Skeletal muscle cell (primary cell): Measurements from ENCODE around the gene ETS1.

Source experiments
- DNase-seq: peaks from one replicate; pipeline ENCODE4 v3.0.0-alpha.2; 2010; ENCODE audit warnings: low read depth
- H3K4me3 ChIP-seq: 2 replicates; pipeline ENCODE4 v1.5.1; 2011; ENCODE audit warnings: low read depth, mild to moderate bottlenecking, control low read depth, low read length, moderate library complexity

The ETS1 gene

DNA sequence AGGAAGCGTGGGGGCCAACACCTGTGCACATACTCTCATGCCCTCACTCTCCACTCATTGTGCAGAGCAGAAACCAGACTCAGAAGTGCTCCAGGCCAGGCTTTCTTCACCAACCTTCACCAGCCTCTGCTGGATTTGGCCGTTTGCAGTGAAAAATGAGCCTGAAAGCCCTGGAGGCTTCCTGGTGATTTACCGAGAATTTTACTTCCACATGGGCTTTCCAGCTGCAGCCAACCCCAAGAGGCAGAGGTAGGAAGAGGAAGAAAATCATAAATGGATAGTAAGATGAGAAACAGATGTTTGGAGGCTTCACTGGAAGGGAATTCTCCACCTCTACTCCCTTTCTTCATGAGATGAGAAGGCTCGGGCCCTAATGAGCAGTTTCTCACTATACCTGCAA, 155.4 kb downstream of the ETS1 start:
- DNase-seq = no peak
- H3K4me3 ChIP-seq = no peak overlapping the region

DNA sequence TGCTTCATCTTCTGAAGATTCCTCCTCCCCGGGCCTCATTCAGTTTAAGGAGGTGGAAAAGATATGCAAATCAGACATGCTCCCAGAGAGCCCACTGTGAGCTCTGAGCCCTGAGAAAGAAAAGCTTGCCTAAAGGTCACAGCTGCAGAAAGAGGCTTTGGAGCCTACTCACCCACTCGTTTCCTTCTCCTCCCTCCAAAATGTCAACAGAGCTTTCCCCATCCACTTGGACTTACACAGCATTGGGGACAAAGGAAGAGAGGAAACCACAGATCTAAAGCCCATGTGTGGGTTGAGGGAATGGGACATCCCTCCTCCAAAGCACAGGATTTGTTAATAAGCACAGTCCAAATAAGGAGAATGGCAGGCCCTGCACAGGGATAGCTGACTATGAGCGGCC, 158.4 kb downstream of the ETS1 start:
- no peak for DNase-seq
- H3K4me3 ChIP-seq = no peak overlapping the region

DNA sequence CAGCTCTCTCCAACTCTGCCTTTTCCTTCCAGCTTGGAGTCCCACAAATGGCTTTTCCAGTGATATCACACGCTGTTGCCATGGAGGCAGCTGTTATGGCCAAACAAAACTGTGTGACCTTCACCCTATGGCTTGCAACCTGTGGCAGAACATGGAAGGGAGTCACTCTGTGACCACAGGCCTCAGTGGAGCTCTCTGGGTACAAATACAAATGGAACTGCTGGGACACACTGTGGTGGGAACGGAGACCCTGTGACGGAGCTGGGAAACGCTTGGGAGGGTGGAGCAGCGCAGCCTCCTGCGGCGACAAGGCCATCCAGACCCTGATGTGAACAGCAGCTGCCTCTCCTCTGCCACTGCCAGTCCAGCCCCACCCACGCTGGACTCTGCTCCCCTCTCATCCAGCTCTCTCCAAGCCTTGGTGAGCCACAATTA, 162.5 kb downstream of the ETS1 start:
- H3K4me3 ChIP-seq = no peak overlapping the region
- DNase-seq = no peak

DNA sequence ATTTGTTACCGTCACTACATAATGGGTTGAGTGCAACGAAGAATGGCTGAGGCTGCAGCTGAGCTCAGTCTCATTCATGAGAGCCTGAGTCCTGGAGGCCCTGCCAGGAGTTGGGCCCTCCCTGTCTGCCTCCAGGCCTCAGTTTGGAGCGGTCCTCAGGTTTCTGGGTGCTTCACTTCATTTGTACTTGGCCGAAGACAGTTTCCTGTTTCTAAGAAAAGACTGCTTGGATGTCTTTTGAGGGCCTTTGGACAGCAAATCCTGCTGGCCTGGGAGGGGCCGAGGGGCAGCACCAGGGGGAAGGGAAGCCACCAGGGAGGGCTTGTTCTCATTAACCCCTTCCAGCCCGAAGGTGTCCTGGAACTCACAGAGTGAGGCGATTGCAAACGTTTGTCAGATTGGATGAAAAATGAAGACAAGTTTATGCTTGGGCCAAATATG, 163.1 kb downstream of the ETS1 start:
- no peak for DNase-seq
- H3K4me3 ChIP-seq = no peak overlapping the region

DNA sequence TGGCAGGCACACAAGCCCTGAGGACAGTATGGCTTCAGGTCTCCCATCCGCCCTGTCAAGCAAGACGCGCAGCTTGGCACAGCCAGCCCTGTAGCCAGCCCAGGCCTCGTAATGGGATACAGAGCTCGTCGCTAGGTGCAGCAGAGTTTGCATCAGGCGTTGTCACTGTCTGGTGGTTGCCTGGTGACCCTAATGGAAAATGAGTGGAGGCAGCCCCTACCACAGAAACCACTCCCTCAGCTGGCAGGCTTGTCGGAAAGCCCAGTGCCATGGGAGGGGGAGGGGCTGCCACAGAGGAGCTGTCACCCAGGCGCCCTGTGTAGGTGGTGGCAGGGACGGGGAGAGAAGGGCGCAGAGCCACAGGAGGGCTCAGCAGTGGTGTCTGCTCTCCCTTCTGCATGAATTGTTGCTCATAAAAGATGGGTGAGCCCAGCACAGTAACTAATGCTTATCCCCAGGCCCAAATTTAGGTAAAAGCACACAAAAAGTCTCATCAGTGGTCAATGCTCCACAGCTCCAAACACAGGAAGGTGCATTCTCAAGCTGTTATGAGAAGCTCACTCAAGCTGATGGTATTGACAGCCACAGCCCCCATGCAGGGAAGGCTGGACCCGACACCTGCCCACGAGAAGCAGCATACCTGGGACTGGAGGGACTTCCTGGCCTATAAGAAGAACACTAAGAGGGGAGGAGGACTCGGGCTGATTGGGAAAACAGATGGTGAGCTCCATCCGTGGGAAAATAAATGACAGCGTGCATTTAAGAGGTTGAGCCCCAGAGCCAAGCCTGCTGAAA, 164.6 kb downstream of the ETS1 start:
- DNase-seq = no peak
- no peak overlapping the region for H3K4me3 ChIP-seq

DNA sequence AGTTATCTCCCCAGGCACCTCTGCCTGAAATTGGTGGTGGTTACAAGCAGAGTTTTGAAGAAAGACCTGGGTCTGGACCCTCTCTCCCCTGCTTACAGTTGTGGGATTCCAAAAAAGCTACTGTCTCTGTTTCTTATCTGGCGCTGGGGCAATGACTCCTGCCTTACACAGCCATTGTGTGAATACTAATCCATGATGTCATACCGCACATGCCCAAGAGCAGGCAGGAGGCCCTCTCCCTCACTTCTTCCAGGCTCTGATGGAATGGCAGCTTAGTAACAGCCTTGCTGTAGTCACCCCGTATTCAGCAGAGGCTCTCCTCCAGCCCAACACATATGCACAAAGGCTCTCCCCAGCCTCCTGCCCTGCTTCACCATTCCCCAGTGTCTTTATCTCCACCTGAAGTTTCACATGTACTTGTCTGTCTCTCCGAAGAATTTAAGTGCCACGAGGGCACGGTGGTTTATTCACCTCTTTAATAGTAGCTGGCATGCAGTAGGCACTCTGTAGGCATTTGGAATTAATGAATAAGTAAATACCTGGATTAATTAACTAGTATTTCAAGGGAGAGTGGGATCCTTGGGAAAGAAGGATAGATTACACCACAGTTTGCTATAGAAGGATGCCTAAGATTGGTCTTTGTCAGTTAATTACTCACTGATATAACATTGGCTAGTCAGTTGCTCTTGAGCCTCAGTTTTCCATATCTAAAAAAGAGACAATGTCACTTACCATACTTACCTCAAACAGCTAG, 165.6 kb downstream of the ETS1 start:
- no peak for DNase-seq
- H3K4me3 ChIP-seq = no peak overlapping the region

DNA sequence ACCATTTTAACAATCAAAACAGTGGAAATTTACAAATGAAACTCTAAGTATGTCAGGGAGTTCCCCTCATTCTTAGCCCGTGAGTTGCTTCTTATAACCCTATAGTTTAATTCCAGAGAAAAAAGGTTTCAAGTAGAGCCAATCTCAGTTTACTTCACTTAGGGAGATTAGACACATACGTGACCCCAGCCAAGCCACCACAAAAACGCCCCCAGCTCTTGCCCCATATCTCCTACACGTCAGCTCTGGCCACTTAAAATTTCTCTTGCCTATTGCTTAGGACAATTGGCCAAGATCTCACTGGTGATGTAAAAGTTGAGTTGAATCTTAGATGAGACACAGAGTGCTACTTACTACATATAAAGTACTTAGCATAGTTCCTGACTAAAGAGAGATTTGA, 166.4 kb downstream of the ETS1 start:
- DNase-seq = peak; percentile 88
- no peak overlapping the region for H3K4me3 ChIP-seq

DNA sequence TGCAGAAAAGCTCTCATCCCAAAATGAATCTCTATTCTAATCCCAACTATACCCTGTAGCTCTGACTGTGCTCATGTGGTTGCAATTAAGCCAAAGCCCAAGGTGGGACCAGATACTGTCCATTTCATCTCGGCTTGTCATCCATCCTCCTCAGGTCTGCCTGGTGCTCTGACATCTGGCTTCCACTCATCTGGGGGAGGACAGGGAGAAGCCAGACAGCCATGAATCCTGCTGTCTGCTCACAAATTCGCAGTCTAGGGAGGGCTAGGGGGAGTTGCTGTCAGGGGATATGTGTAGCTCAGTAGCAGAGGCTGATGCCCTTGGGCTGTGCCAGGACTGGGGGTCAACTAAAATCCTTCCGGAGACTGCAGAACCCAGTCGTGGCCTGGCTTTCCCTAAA, 167.1 kb downstream of the ETS1 start:
- H3K4me3 ChIP-seq = no peak overlapping the region
- DNase-seq = no peak

DNA sequence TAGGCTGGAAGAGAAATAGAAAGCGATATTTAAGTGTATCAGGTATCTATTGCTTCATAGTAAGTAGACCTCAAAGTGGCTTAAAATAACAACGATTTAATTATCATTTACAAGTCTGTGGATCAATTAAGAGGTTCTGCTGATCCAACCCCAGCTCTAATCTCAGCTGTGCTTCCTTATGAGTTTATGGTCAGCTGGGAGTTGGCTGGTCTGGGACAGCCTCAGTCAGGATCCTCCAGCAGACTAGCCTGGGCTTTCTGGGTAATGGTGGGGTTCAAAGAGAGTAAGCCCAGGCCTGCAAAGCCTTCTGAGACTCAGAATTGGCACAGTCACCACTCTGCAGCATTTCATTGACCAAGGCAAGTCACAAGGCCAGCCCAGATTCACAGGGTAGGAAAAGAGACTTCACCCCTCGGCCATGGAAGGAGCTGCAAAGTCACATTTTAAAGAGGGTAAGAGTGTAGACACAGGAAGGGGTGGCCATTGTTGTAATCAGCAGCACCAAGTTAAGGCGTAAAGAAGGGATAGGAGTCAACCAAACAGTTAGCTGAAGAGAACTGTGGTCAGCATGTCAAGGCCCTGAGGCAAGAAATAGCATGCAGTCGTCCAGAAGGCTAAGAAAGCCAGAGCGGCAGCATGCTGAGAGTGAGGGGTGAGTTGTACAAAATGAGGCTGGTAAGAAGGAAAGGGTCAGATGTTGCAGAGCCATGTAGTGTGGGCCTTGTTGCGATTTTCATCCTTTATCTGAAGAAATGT, 168.2 kb downstream of the ETS1 start:
- no peak overlapping the region for H3K4me3 ChIP-seq

DNA sequence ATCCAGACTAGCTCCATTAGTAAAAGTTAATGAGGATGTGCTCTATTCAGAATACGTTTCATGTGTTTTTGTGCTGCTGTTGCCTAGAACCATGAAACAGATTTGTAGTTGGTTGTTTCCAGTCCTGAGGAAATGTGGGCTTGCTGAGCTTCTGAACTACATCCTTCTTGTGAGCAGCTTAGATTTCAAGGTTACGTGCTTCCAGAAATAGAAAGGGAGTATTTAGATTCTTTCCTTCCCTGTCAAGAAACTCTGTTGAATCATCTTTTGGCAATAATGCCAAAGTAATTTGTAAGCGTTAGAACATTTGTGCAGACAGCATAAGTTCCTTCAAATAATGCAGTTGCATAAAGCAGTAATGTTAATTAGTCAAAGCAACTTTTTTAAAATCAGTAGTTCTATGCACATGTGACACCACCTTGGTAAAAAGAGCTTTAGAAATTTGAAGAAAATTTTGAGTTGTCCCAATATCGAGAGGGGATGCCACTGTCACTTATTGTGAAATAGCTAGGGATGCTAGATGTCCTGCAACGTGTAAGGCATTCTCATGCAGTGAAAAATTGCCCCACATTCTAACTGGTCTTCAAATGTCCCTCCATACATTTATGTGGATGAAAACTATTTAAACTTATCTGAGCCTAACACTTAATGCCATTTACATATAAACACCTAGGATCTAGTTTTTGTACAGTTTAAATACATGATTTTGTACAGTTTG, 169.6 kb downstream of the ETS1 start:
- H3K4me3 ChIP-seq = no peak overlapping the region
- DNase-seq = peak; percentile 76

More for the DNA sequence above, 168.2 kb downstream of the ETS1 start:
- no peak for DNase-seq

DNA sequence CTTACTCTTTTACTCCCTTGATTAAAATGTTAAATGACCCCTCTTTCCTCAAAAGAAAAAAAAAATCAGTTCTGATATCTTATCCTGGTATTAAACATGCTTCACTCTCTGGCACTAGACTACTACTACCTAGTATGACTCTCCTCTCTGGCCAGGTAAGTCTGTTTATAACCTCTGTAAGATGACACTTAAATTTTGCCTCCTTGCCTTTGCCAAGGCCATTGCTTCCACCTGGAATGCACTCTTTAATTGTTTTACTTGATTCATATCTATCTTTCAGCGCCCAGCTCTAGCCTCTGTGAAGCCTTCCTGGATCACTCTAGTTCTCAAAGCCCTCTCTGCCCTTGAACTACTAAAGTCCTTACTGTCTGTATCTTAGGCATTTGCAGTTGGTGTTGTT, 170.4 kb downstream of the ETS1 start:
- H3K4me3 ChIP-seq = no peak overlapping the region
- no peak for DNase-seq

DNA sequence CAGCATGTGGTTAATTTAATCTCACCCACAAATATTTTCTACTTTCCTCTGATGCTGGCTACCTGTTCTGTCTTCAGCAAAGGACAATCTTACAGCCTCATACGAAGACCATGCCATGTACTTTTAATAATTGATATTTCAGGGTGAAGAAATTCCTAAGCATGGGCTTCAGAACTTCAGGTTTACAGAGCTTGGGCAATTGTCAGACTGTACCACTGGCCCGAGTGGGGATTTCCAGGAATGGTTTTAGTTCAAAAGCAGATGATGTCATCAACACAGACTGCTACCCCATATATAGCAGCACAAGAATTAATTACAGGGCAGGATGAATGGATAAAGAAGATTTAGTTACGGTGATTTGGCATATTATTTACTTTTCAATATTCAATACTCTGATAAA, 171.8 kb downstream of the ETS1 start:
- no peak overlapping the region for H3K4me3 ChIP-seq
- no peak for DNase-seq

DNA sequence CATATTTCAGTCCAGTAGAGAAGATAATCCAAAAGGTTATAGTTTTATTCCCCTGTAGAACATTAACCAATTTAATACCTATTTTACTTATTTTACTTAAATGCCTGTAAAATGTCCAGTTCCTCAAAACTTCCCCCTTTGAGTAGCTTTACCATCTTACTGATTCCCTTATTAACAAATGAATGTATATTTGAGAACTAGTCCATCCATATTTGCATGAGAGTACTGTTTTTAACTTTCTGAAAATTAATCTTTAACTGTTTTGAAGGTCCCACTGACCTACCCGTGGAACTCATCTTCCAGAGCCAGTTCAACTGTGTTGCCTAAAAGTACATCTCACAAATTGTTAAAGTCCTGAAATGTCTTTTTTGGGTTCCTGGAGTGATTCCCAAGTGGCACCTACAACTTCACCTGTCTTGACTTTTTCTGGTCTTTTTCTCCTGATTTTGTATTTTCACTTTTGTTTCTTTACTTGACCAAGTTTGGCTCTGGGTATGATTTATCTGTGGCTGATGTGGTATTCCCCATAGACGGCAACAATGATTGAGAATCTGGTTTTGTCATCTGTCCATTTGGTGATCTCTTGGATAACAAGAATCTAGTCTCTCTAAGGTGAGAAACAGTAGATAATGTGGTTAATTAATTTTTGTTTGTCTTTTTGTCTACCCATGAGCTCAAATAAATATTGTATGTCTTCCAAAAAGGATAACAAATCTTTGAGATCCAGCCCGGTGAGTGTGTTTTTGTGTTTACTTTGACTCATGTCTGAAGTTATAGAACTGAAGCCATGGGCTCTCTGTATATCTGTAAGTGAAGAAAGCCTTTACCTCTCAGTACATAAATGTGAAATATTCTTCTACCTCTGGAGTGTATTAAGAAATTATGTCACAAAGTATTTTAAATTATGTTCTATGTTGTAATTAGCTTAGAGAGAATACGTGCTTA, 174.2 kb downstream of the ETS1 start:
- H3K4me3 ChIP-seq = no peak overlapping the region
- no peak for DNase-seq

DNA sequence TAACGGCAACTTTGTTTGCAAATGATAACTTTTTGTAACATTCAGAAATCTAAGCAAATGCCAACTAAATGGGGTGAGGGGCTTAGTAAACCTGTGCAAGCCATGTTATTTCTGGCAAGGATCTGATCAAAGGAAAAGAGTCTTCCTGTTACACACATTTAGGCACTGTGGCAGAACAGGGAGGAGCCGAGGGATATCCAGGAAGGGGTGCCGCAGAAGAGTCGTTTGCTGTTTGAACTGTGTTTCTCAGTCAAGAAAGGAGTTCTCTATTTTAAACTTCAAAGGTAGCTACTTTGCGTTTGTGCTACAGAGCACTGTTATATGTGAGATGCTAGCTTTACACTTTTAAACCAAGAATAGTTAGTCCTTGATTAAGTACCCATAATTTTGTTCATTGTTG, 175.5 kb downstream of the ETS1 start:
- no peak overlapping the region for H3K4me3 ChIP-seq
- no peak for DNase-seq

DNA sequence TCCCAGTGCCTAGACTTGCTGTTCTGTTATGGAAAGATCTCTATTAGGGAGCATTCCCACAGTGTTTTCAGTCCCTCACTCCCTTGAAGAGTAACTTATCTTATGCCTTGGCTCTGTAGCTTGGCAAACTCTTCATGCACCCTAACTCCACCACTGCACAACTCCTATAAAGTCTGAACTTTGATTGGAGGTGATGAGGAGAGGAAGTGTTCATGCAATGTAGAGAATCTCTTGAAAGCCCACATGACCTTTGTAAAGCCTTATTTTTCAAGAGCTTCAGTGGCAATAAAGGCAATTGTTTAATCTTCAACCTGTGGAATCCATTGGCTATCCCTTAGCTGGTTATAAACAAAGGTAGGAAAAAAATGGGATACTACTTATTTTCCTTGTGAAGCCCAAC, 176.2 kb downstream of the ETS1 start:
- DNase-seq = no peak
- no peak overlapping the region for H3K4me3 ChIP-seq

DNA sequence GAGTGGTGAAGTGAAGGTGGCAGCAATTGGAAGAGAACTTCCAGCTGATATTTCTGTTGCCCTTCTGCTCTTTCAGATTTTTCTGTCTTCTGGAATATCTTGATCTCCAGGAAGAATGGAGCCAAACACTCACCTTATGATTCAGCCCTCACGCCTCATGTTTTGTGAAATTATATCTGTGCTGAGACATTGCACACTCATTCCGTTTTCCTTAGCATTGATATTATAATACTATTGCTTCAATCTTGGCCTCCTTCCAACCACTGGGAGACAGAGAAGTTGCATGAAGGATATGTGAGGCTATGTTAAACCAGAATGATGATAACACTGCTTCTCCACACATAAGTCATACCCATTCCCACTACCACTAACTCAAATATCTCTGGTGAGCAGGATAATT, 177.9 kb downstream of the ETS1 start:
- H3K4me3 ChIP-seq = no peak overlapping the region
- peak; percentile 81 for DNase-seq
